NCI-H1417 treated with DMSO at 0.1 percent for 48 hours (cell line): Measurements from ENCODE around the gene LDHAL6B.

ENCODE experiments used
- DNase-seq: peaks from one replicate; lab custom pipeline; 2025; lab: John Stamatoyannopoulos, UW

The LDHAL6B gene

GRCh38 chr15:59177317-59177660, 29.4 kb upstream of the LDHAL6B start:
- no peak for DNase-seq

GRCh38 chr15:59178151-59178695, 28.4 kb upstream of the LDHAL6B start:
- no peak for DNase-seq

- DNase-seq = no peak
These were observed 26.9 kb upstream of the LDHAL6B start for GRCh38 chr15:59179717-59180116.

GRCh38 chr15:59180945-59181600, 25.6 kb upstream of the LDHAL6B start:
- no peak for DNase-seq

GRCh38 chr15:59185725-59186124, 20.9 kb upstream of the LDHAL6B start:
- no peak for DNase-seq

GRCh38 chr15:59186501-59186900, 20.1 kb upstream of the LDHAL6B start:
- no peak for DNase-seq

- no peak for DNase-seq
These were observed 17.4 kb upstream of the LDHAL6B start for GRCh38 chr15:59189241-59189640.

GRCh38 chr15:59190291-59190690, 16.4 kb upstream of the LDHAL6B start:
- no peak for DNase-seq

- DNase-seq = no peak
These were observed 14.8 kb upstream of the LDHAL6B start for GRCh38 chr15:59191855-59192237.

- DNase-seq = no peak
These were observed 11.9 kb upstream of the LDHAL6B start for GRCh38 chr15:59194639-59195325.

- no peak for DNase-seq
These were observed 10.2 kb upstream of the LDHAL6B start for GRCh38 chr15:59196416-59196815.

GRCh38 chr15:59197454-59197853, 9.2 kb upstream of the LDHAL6B start:
- DNase-seq = no peak

- DNase-seq = no peak
These were observed 6.8 kb upstream of the LDHAL6B start for GRCh38 chr15:59199626-59200465.

GRCh38 chr15:59200560-59200959, 6.1 kb upstream of the LDHAL6B start:
- no peak for DNase-seq

GRCh38 chr15:59203008-59203407, 3.6 kb upstream of the LDHAL6B start:
- DNase-seq = no peak

GRCh38 chr15:59203657-59204056, 3.0 kb upstream of the LDHAL6B start:
- DNase-seq = no peak

GRCh38 chr15:59205839-59206622, 612 bp upstream of the LDHAL6B start:
- no peak for DNase-seq

- DNase-seq = no peak
These were observed 2.1 kb downstream of the LDHAL6B start for GRCh38 chr15:59208613-59209249.

- no peak for DNase-seq
These were observed 3.5 kb downstream of the LDHAL6B start for GRCh38 chr15:59210186-59210585.

GRCh38 chr15:59216911-59217310, 10.3 kb downstream of the LDHAL6B start:
- DNase-seq = no peak

GRCh38 chr15:59217876-59218498, 11.3 kb downstream of the LDHAL6B start:
- no peak for DNase-seq
